HG02870 (cell line): Measurements from ENCODE around the gene TMEM86A.

Experiments
- ATAC-seq: cut with Tn5 transposase; IDR thresholded peaks from one replicate; pipeline ENCODE4 v1.9.1; 2021; ENCODE audit warnings: mild to moderate bottlenecking, moderate library complexity; ENCODE audit not compliant: unreplicated experiment

TMEM86A gene

DNA sequence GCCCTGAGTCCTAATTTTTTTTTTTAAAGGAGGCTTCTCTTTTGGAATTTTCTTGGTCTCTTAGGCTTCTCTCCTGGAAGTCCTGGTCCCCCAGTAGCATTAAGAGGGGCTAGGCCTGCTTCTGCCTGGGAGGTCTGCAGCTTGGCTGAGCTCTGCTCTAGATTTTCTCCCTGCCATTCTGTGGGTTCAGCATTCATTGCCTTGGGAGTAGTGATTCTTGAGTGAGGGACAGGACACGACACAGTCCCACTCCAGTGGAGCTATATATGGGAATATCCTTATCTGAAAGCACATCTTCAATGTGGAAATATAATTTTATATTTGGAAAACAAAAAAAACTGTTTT is 23.7 kb downstream of the TMEM86A start:
- ATAC-seq, result peak; percentile 6

DNA sequence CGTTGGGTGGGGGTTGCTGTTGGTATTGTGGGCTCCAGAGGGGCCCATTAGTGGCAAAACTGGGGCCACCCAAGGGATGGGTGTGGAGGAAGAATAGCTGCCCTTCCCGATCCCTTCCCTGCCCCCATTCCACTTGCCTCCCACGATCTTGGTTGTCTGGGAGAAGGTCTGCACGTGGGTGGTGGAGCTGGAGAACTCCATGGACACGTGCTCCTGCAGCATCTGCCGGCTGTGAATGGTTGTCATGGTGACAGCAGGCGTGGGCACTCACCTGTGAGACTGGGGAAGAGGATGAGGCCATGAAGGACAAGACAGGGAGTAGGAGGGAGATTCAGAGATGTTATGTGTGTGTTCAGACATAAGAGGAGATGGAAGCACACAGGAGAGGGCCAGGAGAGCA is 25.4 kb downstream of the TMEM86A start:
- ATAC-seq, result no peak

DNA sequence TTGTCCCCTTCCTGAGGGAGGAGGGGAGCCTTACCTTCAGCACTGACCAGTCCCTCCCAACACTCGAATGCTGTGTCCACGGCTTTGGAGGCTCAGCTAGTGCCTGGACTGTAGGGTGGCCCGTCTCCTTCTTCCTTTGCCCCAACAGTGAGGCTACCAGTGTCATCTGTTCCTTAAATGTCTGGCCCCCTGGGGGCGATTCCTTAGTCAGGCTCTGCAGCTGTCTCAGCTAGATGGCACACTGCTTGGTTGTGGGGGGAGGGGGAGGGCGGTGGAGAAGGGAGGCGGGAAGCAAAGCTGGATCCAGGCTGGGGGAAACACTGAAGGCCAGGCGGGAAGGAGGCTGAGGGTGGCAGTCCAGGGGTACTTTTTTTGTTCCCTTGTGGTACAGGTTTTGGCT is 27.5 kb downstream of the TMEM86A start, which contains the start of gene IGSF22:
TSS of gene IGSF22 (minus strand) at position 149 of the 400 bp plus-strand sequence. CDS start 1,952 bp downstream, outside the sequence.
- ATAC-seq, result no peak

DNA sequence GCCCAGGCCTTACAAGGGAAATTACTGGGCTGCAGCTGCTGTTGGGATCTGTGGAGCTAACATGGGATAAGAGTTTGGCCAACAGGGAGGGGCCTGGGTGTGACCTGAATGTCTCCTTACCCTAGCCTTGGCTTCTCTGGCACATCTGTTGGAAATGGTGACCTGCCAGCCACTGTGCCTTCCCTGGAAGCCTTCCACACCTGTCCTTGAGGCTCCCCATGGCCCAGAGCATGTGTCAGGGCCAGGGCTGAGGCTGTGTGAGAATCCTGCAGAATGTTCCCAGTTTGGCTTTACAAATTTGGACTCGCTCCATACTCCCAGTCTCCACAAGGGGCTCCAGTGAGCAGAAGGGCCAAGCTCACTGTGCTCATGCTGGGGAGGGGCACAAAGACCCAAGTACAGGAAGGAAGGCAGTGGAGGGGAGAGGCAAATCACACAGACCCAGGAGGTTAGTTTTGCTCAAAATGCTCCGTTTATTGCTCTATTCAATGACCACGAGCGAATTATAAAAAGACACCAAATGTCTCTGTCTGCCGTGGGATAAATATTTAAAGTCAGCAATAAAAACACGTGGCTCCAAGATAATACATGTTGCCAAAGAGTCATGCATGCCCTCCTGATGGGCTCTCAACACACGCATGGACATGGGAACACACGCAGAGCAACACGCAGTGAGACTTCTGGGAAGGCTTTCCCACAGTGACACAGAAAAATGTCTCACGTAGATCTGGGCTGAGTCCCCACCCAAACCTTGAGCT is 29.1 kb downstream of the TMEM86A start:
- ATAC-seq, result peak; percentile 58

DNA sequence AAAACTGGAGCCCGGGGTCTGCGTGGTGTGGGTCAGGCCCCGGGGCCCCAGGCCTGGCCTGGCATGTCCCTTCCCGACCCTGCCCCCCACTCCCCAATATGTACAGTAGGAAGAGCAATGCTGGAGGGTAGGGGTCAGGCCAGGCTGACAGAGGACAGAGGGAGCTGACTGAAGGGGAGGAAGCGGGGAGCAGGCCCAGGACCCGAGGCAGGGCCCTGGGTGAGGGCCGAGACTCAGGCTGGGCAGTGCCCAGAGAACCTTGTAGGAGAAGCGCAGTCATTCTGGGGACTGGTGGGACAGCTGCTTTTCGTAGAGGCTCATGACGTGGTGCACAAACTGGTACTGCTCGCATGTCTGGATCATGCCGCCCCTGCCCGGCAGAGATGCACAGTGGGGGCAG is 30.1 kb downstream of the TMEM86A start:
- no peak for ATAC-seq

DNA sequence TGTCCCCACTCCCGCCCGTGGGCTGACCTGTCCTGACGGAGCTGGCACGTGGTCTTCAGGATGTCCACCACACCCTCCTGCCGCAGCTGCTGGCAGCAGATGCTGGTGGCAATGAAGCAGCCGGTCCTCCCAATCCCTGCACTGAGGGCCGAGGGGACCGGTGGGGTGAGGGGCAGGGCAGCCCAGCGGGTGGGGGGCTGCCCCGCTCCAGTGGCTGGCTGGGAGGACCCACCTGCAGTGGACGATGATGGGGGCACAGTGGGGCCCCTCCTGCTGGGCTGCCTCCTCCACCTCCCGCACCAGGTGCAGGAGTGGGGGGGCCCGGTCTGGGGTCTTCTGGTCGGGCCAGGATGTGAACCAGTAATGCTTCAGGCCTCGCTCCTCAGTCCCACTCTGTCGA is 30.8 kb downstream of the TMEM86A start:
- ATAC-seq, result no peak

DNA sequence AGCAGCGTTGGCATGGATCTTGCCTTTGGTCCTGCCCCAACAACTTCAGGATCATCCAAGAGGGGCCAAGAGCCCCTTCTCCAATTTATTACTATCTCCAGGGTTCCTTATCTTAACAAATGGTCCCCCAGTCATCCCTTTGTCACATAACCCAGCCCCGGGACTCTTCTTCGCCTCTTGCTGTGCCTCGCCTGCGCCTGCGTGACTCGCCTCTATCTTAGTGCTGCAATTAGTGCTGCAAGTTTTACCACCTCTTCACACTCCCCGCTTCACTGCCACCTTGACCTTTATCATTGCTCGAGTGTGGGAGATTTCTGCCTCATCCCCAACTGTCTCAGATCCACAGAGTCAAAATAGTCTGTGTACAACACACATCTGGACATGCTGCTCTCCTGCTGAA is 31.4 kb downstream of the TMEM86A start:
- ATAC-seq, result no peak

DNA sequence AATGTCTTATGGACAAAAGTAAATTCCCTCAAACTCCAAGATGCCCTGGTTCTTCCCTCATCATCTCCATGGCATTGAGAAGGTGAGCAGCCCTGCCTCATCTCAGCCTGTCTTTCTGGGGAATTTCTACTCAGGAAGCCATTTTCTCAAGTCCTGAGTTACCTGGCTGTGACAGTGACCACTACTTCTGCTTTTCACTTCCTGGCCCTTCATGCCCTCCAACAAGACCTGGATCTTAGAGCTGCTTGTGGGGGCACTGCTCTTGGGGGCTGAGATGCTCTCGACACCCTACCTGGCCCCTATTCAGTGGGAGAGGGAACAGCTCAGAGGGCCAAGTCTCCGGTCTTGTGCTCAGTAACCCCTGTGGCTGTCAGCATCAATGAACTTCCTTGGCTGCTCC is 32.9 kb downstream of the TMEM86A start:
- ATAC-seq, result no peak

DNA sequence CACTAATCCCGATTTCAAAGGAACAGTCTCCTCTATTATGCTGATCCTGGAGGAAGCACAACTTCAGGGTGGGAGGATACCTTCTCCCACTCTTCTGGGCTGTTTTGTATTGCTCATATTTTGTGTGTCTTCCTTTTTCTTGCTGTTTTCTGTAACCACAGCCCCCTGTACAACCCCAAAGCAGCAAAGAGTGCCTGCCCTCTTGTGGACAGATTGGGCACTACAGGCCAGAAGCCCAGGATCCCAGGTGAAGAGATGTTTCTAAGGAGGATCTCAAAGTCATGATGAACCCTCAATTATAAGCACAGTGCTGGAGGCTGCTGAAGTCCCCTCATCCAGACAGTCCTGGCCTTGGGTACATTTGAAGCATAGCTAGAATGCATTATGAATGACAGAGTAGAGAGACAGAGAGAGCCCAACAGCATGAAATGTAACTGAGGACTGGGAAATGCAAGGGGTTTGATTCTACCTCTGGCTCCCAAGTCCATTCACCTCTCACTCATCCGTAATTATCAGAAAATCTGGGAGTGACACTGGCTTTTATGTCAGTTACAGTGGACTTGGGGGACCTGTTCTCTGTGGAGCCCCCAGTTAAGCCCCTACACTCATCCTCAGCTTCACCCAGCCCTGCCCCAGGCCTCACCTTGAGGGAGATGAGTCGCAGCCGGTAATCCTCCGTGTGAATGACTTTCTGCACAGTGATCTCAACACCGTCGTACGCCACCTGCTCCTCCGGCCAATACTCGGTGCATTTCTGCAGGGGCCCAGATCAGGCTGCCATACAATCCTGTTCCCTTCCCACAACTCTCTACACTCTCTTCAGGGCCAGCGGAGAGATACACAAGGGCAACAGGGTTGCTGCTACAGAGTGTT is 33.6 kb downstream of the TMEM86A start:
- ATAC-seq, result no peak

DNA sequence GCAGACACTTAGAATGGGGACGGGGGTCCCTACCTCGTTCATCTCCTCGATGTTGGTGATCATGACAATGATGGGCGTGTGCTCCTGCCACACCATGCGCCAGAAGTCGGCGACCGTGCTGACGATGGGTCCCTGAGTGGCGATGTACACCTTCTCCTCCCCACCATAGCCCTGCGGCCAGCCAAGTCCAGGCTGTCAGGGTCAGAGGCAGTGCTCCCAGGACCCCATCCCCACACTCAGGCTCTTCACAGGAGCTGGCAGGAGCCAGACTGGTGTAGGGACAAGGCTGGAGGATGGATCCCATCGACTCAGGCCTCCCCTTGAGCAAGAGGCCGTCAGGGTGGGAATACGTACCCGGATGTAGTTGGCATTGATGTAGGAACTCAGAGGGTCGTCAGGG is 34.6 kb downstream of the TMEM86A start:
- no peak for ATAC-seq

DNA sequence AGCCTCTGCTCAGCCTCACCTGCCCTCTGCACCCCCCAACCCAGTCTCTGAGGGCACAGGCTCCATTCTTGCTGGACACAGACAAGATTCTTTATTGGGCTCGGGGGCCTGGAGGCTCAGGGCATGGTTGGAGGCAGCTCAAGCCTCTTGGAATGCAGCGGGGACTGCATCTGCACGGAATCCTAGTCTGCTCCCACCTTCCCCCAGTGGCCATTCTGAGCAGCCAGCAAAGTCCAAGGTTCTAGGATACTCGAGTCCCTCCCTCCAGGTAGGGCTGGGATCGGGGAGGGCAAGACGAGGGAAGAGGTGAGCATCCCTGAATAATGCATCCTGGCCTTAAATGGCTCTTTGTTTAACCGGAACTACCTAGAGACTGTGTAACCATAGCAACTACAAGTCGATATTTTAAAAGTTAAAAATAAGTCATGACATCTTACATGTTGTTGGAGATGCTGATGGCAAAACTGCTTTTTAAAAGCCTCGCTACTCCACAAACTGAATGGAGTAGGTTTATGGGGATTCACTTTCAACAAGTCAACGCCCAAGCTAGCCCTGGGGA is 38.1 kb downstream of the TMEM86A start:
- ATAC-seq, result no peak

DNA sequence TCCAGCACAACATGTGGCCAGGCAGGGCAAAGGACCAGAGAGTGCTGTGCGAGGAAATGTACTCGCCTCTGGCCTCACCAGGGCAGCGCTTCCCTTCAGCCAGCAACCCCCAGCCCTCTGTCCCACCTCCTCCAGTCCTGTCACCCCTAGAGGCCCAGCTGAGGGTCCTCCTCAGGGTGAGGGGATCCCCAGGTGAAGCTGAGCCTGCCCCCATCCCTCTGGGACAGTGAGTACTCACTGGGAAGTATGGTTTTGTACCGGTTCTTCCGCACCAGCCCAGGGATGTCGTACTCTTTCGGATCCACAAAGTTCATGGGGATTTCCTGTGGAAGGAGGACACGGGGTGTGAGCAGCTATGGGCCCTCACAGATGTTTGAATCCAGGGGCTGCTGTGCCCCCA is 39.1 kb downstream of the TMEM86A start:
- ATAC-seq, result no peak

DNA sequence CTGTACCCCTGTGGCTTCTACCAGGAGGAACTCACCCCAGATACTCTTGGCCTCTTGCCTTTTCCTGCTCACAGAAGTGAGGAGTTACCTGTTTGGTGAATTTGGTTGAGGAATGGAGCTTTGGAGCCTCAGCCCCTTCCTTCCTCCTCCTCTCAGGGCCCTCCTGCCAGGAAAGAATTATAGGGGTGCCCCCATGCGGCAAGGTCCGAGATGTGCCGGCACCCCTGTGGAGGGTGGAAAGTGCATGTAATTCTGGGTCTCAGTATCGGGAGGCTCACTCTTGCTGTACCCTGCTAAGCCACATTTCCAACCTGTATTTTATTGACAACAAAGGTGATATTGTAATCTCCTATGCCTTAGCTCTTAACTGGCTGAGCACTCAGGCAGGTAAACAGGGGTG is 41.1 kb downstream of the TMEM86A start:
- ATAC-seq, result no peak

DNA sequence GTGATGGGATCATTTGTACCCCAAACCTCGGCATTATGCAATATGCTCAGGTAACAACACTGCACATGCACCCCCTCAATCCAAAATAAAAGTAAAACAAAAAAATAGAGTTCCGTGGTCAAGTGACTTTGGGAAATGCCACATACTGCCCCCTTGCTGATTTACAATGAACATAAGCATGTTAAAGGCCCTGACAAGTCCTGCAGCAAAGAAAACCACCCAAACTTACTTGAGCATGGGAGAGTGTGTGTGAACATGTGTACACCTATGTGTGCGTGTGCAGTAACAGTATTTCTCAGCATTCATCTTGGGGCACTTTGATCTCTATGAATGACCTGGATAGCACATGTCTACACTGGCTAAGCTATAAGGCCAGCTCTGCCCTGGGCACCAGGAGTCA is 43.2 kb downstream of the TMEM86A start:
- ATAC-seq, result no peak

DNA sequence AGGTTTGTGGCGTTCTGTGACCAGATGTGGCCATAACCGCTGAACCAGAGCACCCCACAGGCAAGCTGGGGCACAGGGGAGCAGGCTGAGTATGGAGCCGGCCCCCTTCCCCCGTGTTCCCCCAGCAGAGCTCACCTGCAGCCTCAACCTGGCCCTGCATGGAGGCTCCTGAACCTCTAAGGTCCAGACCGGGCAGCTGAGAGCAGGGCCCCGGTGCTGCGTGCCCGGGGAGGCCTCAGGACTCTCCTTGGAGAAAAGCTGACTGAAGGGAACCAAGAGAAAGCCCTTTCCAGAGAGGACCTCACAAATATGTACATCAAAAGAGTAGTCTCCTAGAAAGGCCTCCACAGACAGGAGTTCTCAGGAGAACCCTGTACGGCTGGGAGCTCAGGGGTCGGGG is 44.8 kb downstream of the TMEM86A start:
- no peak for ATAC-seq

DNA sequence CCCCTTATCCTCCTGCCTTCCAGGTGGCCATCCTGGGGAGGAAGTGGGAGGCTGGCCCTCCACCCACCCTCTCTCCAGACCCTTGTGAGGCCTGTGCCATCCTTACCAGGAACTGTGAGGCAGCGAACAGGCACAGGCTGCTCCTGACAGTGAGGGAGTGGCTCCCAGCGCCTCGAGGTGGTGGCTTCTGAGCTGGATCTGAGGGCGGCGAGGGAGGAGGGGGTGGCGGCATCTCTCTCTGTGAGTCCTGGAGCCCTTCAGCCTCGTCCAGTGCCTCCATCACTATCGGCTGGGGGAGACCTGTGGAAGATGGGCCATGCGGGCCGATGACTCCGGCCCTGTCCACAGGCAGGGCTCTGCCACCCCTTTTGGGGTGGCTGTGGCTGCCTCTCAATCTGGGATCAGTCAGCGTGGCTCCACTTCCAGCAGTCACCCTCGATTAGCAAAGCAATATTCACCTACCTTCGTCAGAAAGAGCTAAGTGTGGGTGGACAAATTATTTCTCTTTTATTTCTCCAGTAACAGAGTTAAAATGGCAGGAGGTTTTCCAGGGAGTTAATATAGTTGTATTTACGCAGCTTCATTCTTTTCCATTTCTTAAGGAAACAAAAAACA is 45.4 kb downstream of the TMEM86A start:
- ATAC-seq, result no peak

DNA sequence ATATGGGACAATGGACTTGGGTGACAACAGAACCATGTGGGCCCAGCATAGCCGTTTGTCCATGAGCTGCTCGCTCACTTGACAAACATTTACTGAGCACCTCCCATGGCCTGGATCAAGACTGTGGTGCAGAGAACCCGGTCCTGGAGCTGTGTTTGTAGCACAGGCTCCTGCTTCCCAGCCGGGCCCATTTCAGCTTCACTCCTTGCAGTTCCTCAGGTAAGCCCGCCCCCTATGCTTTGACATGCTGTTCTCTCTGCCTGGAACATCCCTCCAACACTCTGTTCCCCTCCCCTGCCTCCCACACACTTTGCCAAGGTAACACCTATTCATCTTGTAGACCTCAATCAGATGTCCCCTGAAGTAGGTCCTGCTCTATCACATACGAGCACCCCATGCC is 46.7 kb downstream of the TMEM86A start:
- no peak for ATAC-seq

DNA sequence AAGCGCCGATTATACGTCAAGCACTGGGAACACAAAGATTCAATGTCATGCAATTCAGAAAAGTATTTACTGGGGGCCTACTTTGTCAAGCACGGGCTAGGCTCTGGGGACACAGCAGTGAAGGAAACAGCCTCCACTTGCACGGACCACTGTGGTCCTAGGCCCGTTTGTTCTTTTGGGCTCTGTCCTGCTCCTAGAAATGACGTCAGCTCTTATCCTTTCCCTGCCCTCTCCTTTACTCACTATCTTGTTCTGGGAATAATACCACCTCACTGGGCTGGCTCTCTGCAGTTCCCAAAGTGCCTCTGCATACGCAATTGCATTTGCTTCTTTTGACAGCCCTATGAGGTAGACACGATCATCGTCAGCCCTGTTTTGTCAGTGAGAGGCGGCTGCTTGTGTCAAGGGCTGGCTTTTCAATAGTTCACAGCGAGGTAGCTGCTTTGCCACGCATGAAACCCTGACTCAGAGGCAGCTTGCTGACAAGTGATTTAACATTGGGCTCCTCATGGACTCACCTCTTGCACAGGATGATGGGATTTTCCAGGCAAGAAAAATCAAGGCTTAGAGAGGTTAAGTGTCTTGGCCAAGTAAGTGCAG is 50.3 kb downstream of the TMEM86A start:
- no peak for ATAC-seq

DNA sequence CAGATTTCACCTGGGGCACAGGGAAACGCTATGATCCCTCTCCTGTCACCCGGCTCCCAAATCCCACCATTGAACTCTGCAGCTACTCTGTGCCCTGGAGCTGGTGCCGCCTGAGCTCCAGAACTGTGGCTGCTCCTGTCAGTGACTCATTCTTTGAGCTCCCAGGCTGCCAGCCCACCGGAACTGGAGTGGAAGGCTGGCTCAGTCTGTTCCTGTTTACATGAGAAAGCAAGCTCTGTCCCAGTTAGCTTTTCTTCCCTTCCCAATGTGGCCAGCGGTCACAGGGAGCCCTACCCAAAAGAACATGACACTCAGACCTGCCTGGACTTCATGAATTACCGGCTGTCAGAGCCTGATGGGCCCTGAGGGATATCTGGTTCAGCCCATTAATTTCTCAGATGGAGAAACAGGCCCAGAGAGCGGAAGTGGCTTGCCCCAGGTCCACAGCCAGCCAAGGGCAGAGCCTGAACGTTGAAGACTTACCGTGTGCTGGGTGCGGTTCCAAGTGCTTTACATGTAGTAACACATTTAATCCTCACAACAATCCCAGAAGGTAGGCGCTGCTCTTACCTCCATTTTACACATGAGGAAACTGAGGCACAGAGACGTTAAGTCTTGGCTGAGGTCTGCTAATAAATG is 51.2 kb downstream of the TMEM86A start:
- no peak for ATAC-seq

DNA sequence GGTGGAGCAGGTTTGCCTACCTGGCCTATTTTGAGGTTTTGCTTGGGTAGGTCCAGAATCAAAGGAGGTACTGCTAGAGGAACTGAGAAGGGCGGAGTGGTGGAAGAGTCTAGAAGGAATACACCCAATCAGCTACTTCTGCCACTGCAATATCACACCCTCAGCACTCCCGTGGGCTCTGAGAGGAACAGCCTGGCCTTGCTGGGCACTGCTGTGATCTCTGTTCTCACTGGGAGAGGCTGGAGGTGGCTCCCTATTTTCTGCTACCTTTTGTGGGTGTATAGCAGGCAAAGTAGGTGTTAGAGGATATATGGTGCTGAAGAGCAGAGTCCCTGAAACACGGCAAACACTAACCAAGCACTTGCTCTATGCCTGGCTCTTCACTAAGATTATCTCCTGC is 52.4 kb downstream of the TMEM86A start:
- no peak for ATAC-seq

DNA sequence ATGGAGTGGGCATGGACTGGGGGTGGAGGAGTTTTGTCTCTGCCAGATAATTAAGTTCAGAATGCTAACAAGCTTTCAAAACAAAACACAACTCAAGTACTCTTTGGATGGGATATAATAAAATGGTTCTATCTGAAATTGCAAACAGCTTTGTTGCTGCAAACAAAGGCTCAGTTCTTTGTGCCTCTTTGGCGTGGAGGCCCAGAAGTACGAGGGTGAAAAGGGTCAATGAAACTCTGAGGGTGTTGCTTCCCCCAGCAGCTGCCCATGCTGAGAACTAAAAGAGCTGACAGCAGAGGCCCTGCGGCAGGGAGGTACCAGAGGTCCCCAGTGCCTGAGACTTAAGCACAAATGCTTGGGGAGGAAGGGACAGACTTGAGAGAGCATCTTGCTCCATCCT is 53.9 kb downstream of the TMEM86A start:
- no peak for ATAC-seq
